Measurements from ENCODE around the gene PIK3C2G.

GRCh38 chr12:18327036-18327435 lies 65.7 kb downstream of the PIK3C2G start:
- TF ChIP-seq, protein P1, sequence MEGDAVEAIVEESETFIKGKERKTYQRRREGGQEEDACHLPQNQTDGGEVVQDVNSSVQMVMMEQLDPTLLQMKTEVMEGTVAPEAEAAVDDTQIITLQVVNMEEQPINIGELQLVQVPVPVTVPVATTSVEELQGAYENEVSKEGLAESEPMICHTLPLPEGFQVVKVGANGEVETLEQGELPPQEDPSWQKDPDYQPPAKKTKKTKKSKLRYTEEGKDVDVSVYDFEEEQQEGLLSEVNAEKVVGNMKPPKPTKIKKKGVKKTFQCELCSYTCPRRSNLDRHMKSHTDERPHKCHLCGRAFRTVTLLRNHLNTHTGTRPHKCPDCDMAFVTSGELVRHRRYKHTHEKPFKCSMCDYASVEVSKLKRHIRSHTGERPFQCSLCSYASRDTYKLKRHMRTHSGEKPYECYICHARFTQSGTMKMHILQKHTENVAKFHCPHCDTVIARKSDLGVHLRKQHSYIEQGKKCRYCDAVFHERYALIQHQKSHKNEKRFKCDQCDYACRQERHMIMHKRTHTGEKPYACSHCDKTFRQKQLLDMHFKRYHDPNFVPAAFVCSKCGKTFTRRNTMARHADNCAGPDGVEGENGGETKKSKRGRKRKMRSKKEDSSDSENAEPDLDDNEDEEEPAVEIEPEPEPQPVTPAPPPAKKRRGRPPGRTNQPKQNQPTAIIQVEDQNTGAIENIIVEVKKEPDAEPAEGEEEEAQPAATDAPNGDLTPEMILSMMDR (conservative IDR thresholded peaks at IDR 0.05; ENCODE audit: low read length) = no peak
- TF ChIP-seq EZH2phosphoT487 (IDR thresholded peaks at IDR 0.05; ENCODE audit: borderline replicate concordance) = no peak

Measured in Loucy (cell line).